Mesenchymal stem cell (in vitro differentiated cells and primary cell): ENCODE data around the gene SPRR5.

Experiments used
- DNase-seq: peaks from one replicate; pipeline ENCODE4 v3.0.0-alpha.2; 2013
- H2AFZ ChIP-seq: one replicate; pipeline ENCODE4 v1.6.1; 2013; ENCODE audit warnings: low read depth, mild to moderate bottlenecking, control low read depth, inconsistent platforms, low read length, moderate library complexity
- H2AK5ac ChIP-seq: 2 replicates; pipeline ENCODE4 v1.6.1; 2013; ENCODE audit warnings: low read length, moderate library complexity, mild to moderate bottlenecking, inconsistent platforms; ENCODE audit not compliant: severe bottlenecking
- H2BK120ac ChIP-seq: one replicate; pipeline ENCODE4 v1.6.1; 2013; ENCODE audit warnings: low read depth, mild to moderate bottlenecking, inconsistent platforms, low read length, moderate library complexity
- H2BK12ac ChIP-seq, 2 experiments: one replicate each; pipeline ENCODE4 v1.6.1; 2013; ENCODE audit warnings: inconsistent platforms in 2 of 2, low read length in 2 of 2, mild to moderate bottlenecking in 2 of 2, moderate library complexity in 2 of 2, control low read depth in 1 of 2
- H2BK15ac ChIP-seq: one replicate; pipeline ENCODE4 v1.6.1; 2013; ENCODE audit warnings: mild to moderate bottlenecking, low read depth, inconsistent platforms; ENCODE audit not compliant: poor library complexity, severe bottlenecking
- H2BK5ac ChIP-seq: 2 replicates; pipeline ENCODE4 v1.6.1; 2013; ENCODE audit warnings: low read depth, mild to moderate bottlenecking, low read length, control low read depth, inconsistent platforms; ENCODE audit not compliant: poor library complexity, severe bottlenecking
- H3K14ac ChIP-seq, 2 experiments: one replicate each; pipeline ENCODE4 v1.6.1; 2013; ENCODE audit warnings: inconsistent platforms in 2 of 2, low read length in 2 of 2, control low read depth in 1 of 2, mild to moderate bottlenecking in 1 of 2, moderate library complexity in 1 of 2
- H3K18ac ChIP-seq, 2 experiments: one replicate each; pipeline ENCODE4 v1.6.1; 2013; ENCODE audit warnings: inconsistent platforms in 2 of 2, low read length in 2 of 2, control low read depth in 1 of 2, low read depth in 1 of 2, mild to moderate bottlenecking in 1 of 2
- H3K23ac ChIP-seq, 2 experiments: one replicate each; pipeline ENCODE4 v1.6.1; 2013; ENCODE audit warnings: inconsistent platforms in 2 of 2, low read length in 2 of 2, mild to moderate bottlenecking in 2 of 2, moderate library complexity in 2 of 2, control low read depth in 1 of 2
- H3K27ac ChIP-seq: 2 replicates; pipeline ENCODE4 v1.5.1; 2013; ENCODE audit warnings: mild to moderate bottlenecking, moderate library complexity, low read length, control low read depth, inconsistent platforms; ENCODE audit not compliant: poor library complexity, severe bottlenecking
- H3K27me3 ChIP-seq, 2 experiments: 2 replicates each; pipeline versions ENCODE4 v1.6.1 to v1.7.0; 2013; ENCODE audit warnings: low read length in 2 of 2, mild to moderate bottlenecking in 2 of 2, moderate library complexity in 2 of 2, control low read depth in 1 of 2, inconsistent platforms in 1 of 2; ENCODE audit not compliant: control insufficient read depth in 1 of 2, insufficient read depth in 1 of 2
- H3K36me3 ChIP-seq, 2 experiments: 2 replicates each; pipeline versions ENCODE4 v1.6.1 to v1.7.0; 2013; ENCODE audit warnings: low read length in 2 of 2, control low read depth in 1 of 2, inconsistent platforms in 1 of 2, low read depth in 1 of 2, mild to moderate bottlenecking in 1 of 2; ENCODE audit not compliant: insufficient read depth in 2 of 2, control insufficient read depth in 1 of 2
- H3K4ac ChIP-seq, 2 experiments: one replicate each; pipeline ENCODE4 v1.6.1; 2013; ENCODE audit warnings: inconsistent platforms in 2 of 2, low read length in 2 of 2, mild to moderate bottlenecking in 2 of 2, moderate library complexity in 2 of 2, control low read depth in 1 of 2, low read depth in 1 of 2
- H3K4me1 ChIP-seq: 2 replicates; pipeline ENCODE4 v1.6.1; 2013; ENCODE audit warnings: low read depth, low read length, control low read depth; ENCODE audit not compliant: control insufficient read depth, insufficient read depth
- H3K4me2 ChIP-seq: 2 replicates; pipeline ENCODE4 v1.6.1; 2013; ENCODE audit warnings: low read length, mild to moderate bottlenecking, inconsistent platforms; ENCODE audit not compliant: poor library complexity, severe bottlenecking
- H3K4me3 ChIP-seq, 2 experiments: 2 replicates each; pipeline versions ENCODE4 v1.5.1 to v1.7.0; 2013; ENCODE audit warnings: low read length in 2 of 2, mild to moderate bottlenecking in 2 of 2, control low read depth in 1 of 2, low read depth in 1 of 2; ENCODE audit not compliant: insufficient read depth in 1 of 2
- H3K79me1 ChIP-seq: replicated peaks from 2 replicates; pipeline ENCODE4 v1.6.1; 2013; ENCODE audit warnings: mild to moderate bottlenecking, control low read depth, low read length, inconsistent platforms; ENCODE audit not compliant: poor library complexity, severe bottlenecking
- H3K9ac ChIP-seq: 2 replicates; pipeline ENCODE4 v1.7.0; 2013; ENCODE audit warnings: mild to moderate bottlenecking, low read length, moderate library complexity
- H3K9me3 ChIP-seq: 2 replicates; pipeline ENCODE4 v1.7.0; 2013; ENCODE audit warnings: mild to moderate bottlenecking, low read length; ENCODE audit not compliant: control insufficient read depth
- H4K8ac ChIP-seq: one replicate; pipeline ENCODE4 v1.6.1; 2013; ENCODE audit warnings: inconsistent platforms, mild to moderate bottlenecking, low read length, moderate library complexity
- H4K91ac ChIP-seq: one replicate; pipeline ENCODE4 v1.6.1; 2013; ENCODE audit warnings: mild to moderate bottlenecking, low read length, inconsistent platforms
- WGBS: methylation state at CpG from one replicate; pipeline ENCODE4 v1.1.7; 2013; ENCODE audit warnings: mixed read lengths; 5-methylcytosine and 5-hydroxymethylcytosine counted together

The SPRR5 gene

DNA sequence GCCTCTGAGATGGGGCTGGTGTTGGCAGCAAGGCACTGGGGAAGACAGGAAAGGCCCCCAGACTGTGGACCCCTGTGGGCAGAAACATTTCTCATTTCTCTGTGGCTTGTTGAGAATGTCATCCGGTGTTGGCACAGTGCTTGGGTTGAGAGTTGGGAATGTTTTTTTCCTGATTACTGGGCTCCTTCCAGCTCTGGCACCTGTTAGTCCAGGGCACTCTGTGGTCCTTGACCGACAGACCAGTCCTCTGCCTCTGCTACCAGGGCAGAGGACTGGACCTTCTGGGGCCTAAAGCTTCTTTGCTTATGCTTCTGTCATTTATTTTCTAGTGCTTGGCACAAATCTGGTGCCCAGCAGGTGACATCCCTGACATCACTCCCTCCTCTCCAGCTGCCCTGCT is 4.8 kb upstream of the SPRR5 start:
- no peaks in the 10 kb centered on the region for H3K79me1 ChIP-seq
- H3K23ac ChIP-seq: no peak overlapping the region
- no peak overlapping the region for H2BK12ac ChIP-seq
- H2AFZ ChIP-seq: no peak overlapping the region
- H2BK120ac ChIP-seq: no peak overlapping the region
- H4K8ac ChIP-seq: no peak overlapping the region
- H2BK5ac ChIP-seq: no peak overlapping the region
- no peak overlapping the region for H4K91ac ChIP-seq
- no peak overlapping the region for H2BK15ac ChIP-seq
- H2AK5ac ChIP-seq: no peak overlapping the region
- DNase-seq: no peak
- peaks cover 0 to under 1% of the 10 kb centered on the region in 2 experiments for H3K27me3 ChIP-seq
- H3K14ac ChIP-seq: no peak overlapping the region
- no peaks in the 10 kb centered on the region for H3K9me3 ChIP-seq
- no peaks in the 10 kb centered on the region for H3K4me1 ChIP-seq
- no peak overlapping the region for H3K18ac ChIP-seq
- H3K27ac ChIP-seq: no peak overlapping the region
- no peak overlapping the region for H3K4me2 ChIP-seq
- no peaks in the 10 kb centered on the region for H3K36me3 ChIP-seq
- no peak overlapping the region for H3K4me3 ChIP-seq
- H3K4ac ChIP-seq: no peak overlapping the region
- no peak overlapping the region for H3K9ac ChIP-seq
- WGBS: 75% methylated on average over 2 of the region's 2 CpGs

DNA sequence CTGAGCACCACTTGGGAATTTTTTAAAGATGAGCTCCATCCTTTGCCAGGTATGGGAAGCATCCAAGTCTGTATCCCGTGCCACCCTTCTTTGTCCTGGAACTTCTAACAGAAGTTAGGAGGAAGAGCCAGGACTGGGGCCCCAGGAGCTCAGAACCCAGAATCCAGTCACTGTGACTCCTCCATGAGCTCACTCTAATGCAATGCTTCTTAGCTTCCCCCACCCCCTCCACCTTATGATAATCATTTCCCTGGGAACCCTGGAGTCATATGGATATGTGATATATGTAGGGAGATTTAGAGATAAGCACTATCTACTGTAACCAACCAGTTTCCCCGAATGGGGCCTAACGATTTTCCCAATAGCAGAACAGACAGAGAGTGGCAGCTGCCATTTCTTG is 758 bp upstream of the SPRR5 start:
- no peak overlapping the region for H3K4me2 ChIP-seq
- H3K27ac ChIP-seq: no peak overlapping the region
- 38% methylated on average over 3 of the region's 3 CpGs for WGBS
- no peak overlapping the region for H2AFZ ChIP-seq
- no peak overlapping the region for H4K91ac ChIP-seq
- H3K36me3 ChIP-seq: no peaks in the 10 kb centered on the region
- H2BK5ac ChIP-seq: no peak overlapping the region
- no peak overlapping the region for H2AK5ac ChIP-seq
- H3K4ac ChIP-seq: no peak overlapping the region
- no peaks in the 10 kb centered on the region for H3K79me1 ChIP-seq
- H3K18ac ChIP-seq: no peak overlapping the region
- H2BK12ac ChIP-seq: no peak overlapping the region
- peaks cover 0 to 20% of the 10 kb centered on the region in 2 experiments for H3K27me3 ChIP-seq
- no peak overlapping the region for H2BK120ac ChIP-seq
- no peak overlapping the region for H3K9ac ChIP-seq
- no peaks in the 10 kb centered on the region for H3K9me3 ChIP-seq
- H2BK15ac ChIP-seq: no peak overlapping the region
- no peaks in the 10 kb centered on the region for H3K4me1 ChIP-seq
- no peak for DNase-seq
- H3K23ac ChIP-seq: no peak overlapping the region
- H3K4me3 ChIP-seq: no peak overlapping the region
- no peak overlapping the region for H4K8ac ChIP-seq
- no peak overlapping the region for H3K14ac ChIP-seq

DNA sequence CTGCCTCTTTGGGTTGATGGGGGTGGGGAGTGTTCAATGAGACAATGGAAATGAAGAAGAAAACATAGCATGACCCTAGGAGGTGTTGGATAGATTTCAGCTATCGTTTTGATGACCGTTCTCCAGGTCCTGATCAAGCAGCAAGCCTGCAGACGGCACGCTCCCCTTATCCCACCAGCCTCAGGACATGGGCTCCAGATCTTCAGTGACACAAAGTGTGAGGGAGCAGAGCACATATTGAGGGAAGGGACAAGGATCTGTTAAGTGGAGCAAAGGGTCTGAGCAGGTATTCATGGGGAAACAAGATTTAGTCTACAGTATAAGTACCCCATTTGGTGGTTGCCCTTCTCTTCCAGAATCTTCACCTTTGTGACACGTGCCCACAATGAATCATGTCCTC is 4.7 kb downstream of the SPRR5 start:
- no peak overlapping the region for H3K18ac ChIP-seq
- no peak overlapping the region for H3K23ac ChIP-seq
- H3K27me3 ChIP-seq: peaks cover 0 to 20% of the 10 kb centered on the region in 2 experiments
- no peak overlapping the region for H2BK120ac ChIP-seq
- H3K36me3 ChIP-seq: no peaks in the 10 kb centered on the region
- no peaks in the 10 kb centered on the region for H3K4me1 ChIP-seq
- 70% methylated on average over 5 of the region's 5 CpGs for WGBS
- no peaks in the 10 kb centered on the region for H3K9me3 ChIP-seq
- no peaks in the 10 kb centered on the region for H3K79me1 ChIP-seq
- H4K91ac ChIP-seq: no peak overlapping the region
- no peak overlapping the region for H3K4ac ChIP-seq
- H3K27ac ChIP-seq: no peak overlapping the region
- no peak overlapping the region for H4K8ac ChIP-seq
- no peak overlapping the region for H3K14ac ChIP-seq
- no peak overlapping the region for H3K9ac ChIP-seq
- H3K4me2 ChIP-seq: no peak overlapping the region
- no peak overlapping the region for H2BK12ac ChIP-seq
- no peak overlapping the region for H2BK15ac ChIP-seq
- H2AFZ ChIP-seq: no peak overlapping the region
- DNase-seq: no peak
- no peak overlapping the region for H2BK5ac ChIP-seq
- H2AK5ac ChIP-seq: no peak overlapping the region
- no peak overlapping the region for H3K4me3 ChIP-seq

DNA sequence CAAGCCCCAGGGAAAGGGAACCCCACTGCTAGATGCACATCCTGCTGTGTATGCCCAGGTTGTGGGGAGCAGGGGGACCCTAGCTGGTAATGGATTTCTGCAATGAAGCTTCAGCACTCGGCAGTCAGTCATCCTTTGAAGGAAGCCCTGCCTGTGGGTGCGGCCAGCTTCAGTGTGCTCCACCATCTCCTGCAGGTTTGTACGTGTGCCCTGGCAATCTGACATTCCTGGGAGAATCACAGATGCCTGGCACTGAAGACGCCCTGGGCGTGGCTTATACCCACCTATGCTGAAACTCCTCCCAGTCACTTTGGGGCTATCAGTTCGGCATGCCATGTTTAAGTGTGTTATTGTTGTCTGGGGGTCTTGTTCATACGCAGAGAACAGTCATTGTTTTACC is 6.8 kb downstream of the SPRR5 start:
- Histone ChIP-seq H3K18ac (no peak overlapping the region), H3K4ac (no peak overlapping the region), H2BK15ac (no peak overlapping the region), H3K23ac (no peak overlapping the region), H2BK12ac (no peak overlapping the region), H4K91ac (no peak overlapping the region), H3K9me3 (no peaks in the 10 kb centered on the region), H4K8ac (no peak overlapping the region), H3K27ac (no peak overlapping the region), H3K14ac (no peak overlapping the region), H2BK120ac (no peak overlapping the region), H3K4me3 (no peak overlapping the region), H3K36me3 (no peaks in the 10 kb centered on the region), H3K9ac (no peak overlapping the region), H3K79me1 (no peaks in the 10 kb centered on the region), H3K4me1 (no peaks in the 10 kb centered on the region), H3K4me2 (no peak overlapping the region), H2BK5ac (no peak overlapping the region), H2AFZ (no peak overlapping the region), H3K27me3 (peaks cover 0 to 11% of the 10 kb centered on the region in 2 experiments), H2AK5ac (no peak overlapping the region)
- 68% methylated on average over 7 of the region's 7 CpGs for WGBS
- DNase-seq: no peak
